Caco-2 (cell line): Measurements from ENCODE around the gene PHF5A. TPM values are rescaled to one million over a fixed set of nuclear protein-coding genes. Genes with fewer than 3 reads are reported as not detected.

ENCODE experiments used
- BruUV-seq: library from RNA; stranded (reverse); fragments of 400-500 nt; replicated peaks from 2 replicates; lab custom pipeline; 2021; lab: Mats Ljungman, UMichigan
- CTCF ChIA-PET: fragments of 300-600 bp; sonication (Branson Sonifier 250); formaldehyde crosslinking; loops from one replicate; lab custom pipeline; 2022; ENCODE audit warnings: antibody characterized with exemption; lab: Charles Lee
- POLR2A ChIA-PET: fragments of 300-600 bp; sonication (Branson Sonifier 250); formaldehyde crosslinking; loops from one replicate; lab custom pipeline; 2022; ENCODE audit warnings: antibody characterized with exemption; lab: Charles Lee
- DNase-seq, 2 experiments: peaks; one replicate each; pipeline versions ENCODE4 v3.0.0 to v3.0.0-alpha.2; 2020 to 2022
- H3K27me3 ChIP-seq: replicated peaks from 2 replicates; pipeline ENCODE4 v1.6.0; 2011; ENCODE audit warnings: low read length; ENCODE audit not compliant: control insufficient read depth, insufficient read depth
- H3K36me3 ChIP-seq: 2 replicates; pipeline ENCODE4 v1.5.1; 2011; ENCODE audit warnings: low read length; ENCODE audit not compliant: control insufficient read depth, insufficient read depth
- H3K4me1 ChIP-seq: fragments of 250-450 bp; sonication (Bioruptor Pico); 2 replicates; pipeline ENCODE4 v1.5.1; 2020; ENCODE audit warnings: mild to moderate bottlenecking
- H3K4me3 ChIP-seq: 2 replicates; pipeline ENCODE4 v1.5.1; 2011; ENCODE audit warnings: low read depth, mild to moderate bottlenecking, control low read depth, low read length
- H3K9me3 ChIP-seq: fragments of 250-450 bp; sonication (Bioruptor Pico); 2 replicates; pipeline ENCODE4 v1.5.1; 2020; ENCODE audit warnings: mild to moderate bottlenecking, moderate library complexity
- H3K27ac Mint-ChIP-seq: one replicate; pipeline ENCODE4 v1.8.0; 2022; ENCODE audit warnings: mixed read lengths; ENCODE audit not compliant: unreplicated experiment
- H3K27me3 Mint-ChIP-seq: one replicate; pipeline ENCODE4 v1.8.0; 2022; ENCODE audit warnings: mixed read lengths; ENCODE audit not compliant: insufficient read depth, unreplicated experiment
- H3K36me3 Mint-ChIP-seq: one replicate; pipeline ENCODE4 v1.8.0; 2022; ENCODE audit warnings: mild to moderate bottlenecking, mixed read lengths; ENCODE audit not compliant: insufficient read depth, unreplicated experiment
- H3K4me1 Mint-ChIP-seq: one replicate; pipeline ENCODE4 v1.8.0; 2022; ENCODE audit warnings: low read depth, mixed read lengths; ENCODE audit not compliant: unreplicated experiment
- H3K4me3 Mint-ChIP-seq: one replicate; pipeline ENCODE4 v1.8.0; 2022; ENCODE audit warnings: mild to moderate bottlenecking, moderate library complexity, mixed read lengths; ENCODE audit not compliant: unreplicated experiment
- H3K9me3 Mint-ChIP-seq: one replicate; pipeline ENCODE4 v1.8.0; 2022; ENCODE audit warnings: mixed read lengths; ENCODE audit not compliant: unreplicated experiment
- intact Hi-C: fragments of 100-400 bp; cut with micrococcal nuclease; formaldehyde crosslinking; loops from one replicate; pipeline ENCODE4 v1.10.0; 2022; ENCODE audit not compliant: unreplicated experiment
- total RNA-seq: library from RNA; stranded (reverse); gene quantifications from 2 replicates; pipeline ENCODE4 v1.2.3, GENCODE V29; 2022
- TF ChIP-seq, protein P1 (sequence below), 2 experiments: fragments of 200-600 bp in 1 of 2; IDR thresholded peaks; 1 replicate in 1 of 2; 2 replicates in 1 of 2; pipeline versions ENCODE4 v1.5.1 to v1.8.0; 2011 to 2022; ENCODE audit warnings: antibody characterized with exemption in 1 of 2, control low read depth in 1 of 2, inconsistent platforms in 1 of 2, low read depth in 1 of 2, low read length in 1 of 2, mild to moderate bottlenecking in 1 of 2, moderate library complexity in 1 of 2; ENCODE audit not compliant: insufficient read depth in 1 of 2, severe bottlenecking in 1 of 2, unreplicated experiment in 1 of 2

PHF5A gene
- total RNA-seq, 1 experiment from 2014 or later: 78.6 TPM

- ChIA-PET POLR2A (no interaction called here), CTCF (no interaction called here)
- Histone ChIP-seq H3K36me3 (no peaks in the 10 kb centered on the region; the same call in 1 of the 2 replicates), H3K4me3 (no peak overlapping the region), H3K27me3 (no peaks in the 10 kb centered on the region), H3K9me3 (no peaks in the 10 kb centered on the region), H3K4me1 (no peaks in the 10 kb centered on the region)
- H3K4me3 Mint-ChIP-seq: no peak overlapping the region
- H3K27me3 Mint-ChIP-seq: no peaks in the 10 kb centered on the region
- no TSS peak for BruUV-seq
- H3K4me1 Mint-ChIP-seq: no peaks in the 10 kb centered on the region
- H3K27ac Mint-ChIP-seq: no peak overlapping the region
- H3K9me3 Mint-ChIP-seq: no peaks in the 10 kb centered on the region
- TF ChIP-seq, protein P1, sequence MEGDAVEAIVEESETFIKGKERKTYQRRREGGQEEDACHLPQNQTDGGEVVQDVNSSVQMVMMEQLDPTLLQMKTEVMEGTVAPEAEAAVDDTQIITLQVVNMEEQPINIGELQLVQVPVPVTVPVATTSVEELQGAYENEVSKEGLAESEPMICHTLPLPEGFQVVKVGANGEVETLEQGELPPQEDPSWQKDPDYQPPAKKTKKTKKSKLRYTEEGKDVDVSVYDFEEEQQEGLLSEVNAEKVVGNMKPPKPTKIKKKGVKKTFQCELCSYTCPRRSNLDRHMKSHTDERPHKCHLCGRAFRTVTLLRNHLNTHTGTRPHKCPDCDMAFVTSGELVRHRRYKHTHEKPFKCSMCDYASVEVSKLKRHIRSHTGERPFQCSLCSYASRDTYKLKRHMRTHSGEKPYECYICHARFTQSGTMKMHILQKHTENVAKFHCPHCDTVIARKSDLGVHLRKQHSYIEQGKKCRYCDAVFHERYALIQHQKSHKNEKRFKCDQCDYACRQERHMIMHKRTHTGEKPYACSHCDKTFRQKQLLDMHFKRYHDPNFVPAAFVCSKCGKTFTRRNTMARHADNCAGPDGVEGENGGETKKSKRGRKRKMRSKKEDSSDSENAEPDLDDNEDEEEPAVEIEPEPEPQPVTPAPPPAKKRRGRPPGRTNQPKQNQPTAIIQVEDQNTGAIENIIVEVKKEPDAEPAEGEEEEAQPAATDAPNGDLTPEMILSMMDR (IDR thresholded peaks at IDR 0.05; ENCODE audit: insufficient read depth in 1 of 2, low read depth in 1 of 2, low read length in 1 of 2, severe bottlenecking in 1 of 2, unreplicated experiment in 1 of 2): no peak
- no peak for DNase-seq
- H3K36me3 Mint-ChIP-seq: peaks cover 31% of the 10 kb centered on the region
- intact Hi-C loops: no loop called here
Observed at GRCh38 chr22:41507330-41508063, 39.0 kb upstream of the PHF5A start.

DNA sequence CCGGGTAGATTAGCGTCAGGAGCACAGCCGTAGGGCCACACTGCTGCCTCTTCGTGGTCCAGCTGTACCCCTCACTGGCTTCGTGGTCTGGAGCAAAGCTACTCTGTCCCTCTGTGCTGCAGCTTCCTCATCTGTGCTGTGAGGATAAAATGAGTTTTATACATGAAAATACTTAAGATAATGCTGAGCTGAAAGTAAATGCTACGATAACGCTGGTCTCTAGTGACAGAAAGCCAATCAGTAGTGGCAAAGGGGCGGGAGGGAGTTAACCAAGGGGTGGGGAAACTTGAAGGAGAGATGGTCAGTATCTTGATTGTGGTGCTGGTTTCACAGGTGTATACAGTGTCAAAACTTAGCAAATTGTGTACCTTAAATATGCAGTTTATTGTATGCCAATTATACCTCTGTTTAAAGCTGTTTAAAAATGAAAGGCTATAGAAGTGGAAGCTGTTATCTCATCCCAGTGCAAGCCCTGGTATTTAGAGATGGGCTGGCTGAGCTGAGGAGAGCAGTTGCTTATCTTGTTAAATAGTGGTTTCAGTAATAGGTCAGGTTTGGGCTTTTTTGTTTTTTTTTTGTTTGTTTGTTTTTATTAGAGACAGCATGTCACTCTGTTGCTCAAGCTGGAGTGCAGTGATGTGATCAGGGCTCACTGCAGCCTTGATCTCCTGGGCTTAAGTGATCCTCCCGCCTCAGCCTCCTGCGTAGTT lies 37.2 kb upstream of the PHF5A start:
- DNase-seq: no peak
- H3K9me3 Mint-ChIP-seq: no peaks in the 10 kb centered on the region
- peaks cover 38% of the 10 kb centered on the region for H3K36me3 Mint-ChIP-seq
- H3K27ac Mint-ChIP-seq: no peak overlapping the region
- Histone ChIP-seq H3K36me3 (peaks cover 2% of the 10 kb centered on the region), H3K27me3 (no peaks in the 10 kb centered on the region), H3K4me1 (no peaks in the 10 kb centered on the region), H3K4me3 (no peak overlapping the region), H3K9me3 (no peaks in the 10 kb centered on the region)
- H3K27me3 Mint-ChIP-seq: no peaks in the 10 kb centered on the region
- ChIA-PET POLR2A (interaction anchor here (0.6 kb wide), 1 partner anchor 57 kb away, joined by 4 read pairs; no protein-coding TSS in a partner anchor), CTCF (no interaction called here)
- H3K4me1 Mint-ChIP-seq: no peaks in the 10 kb centered on the region
- intact Hi-C loops: no loop called here
- no peak overlapping the region for H3K4me3 Mint-ChIP-seq
- TF ChIP-seq, protein P1 (IDR thresholded peaks at IDR 0.05; ENCODE audit: insufficient read depth in 1 of 2, low read depth in 1 of 2, low read length in 1 of 2, severe bottlenecking in 1 of 2, unreplicated experiment in 1 of 2): no peak
- BruUV-seq: no TSS peak

- ChIA-PET POLR2A (no interaction called here), CTCF (no interaction called here)
- TF ChIP-seq, protein P1 (IDR thresholded peaks at IDR 0.05; ENCODE audit: insufficient read depth in 1 of 2, low read depth in 1 of 2, low read length in 1 of 2, severe bottlenecking in 1 of 2, unreplicated experiment in 1 of 2): no peak
- intact Hi-C loops: no loop called here
- H3K27me3 ChIP-seq: no peaks in the 10 kb centered on the region
- no peaks in the 10 kb centered on the region for H3K4me1 ChIP-seq
- no peak overlapping the region for H3K27ac Mint-ChIP-seq
- BruUV-seq: no TSS peak
- no peak overlapping the region for H3K4me3 Mint-ChIP-seq
- peaks cover 31% of the 10 kb centered on the region for H3K36me3 Mint-ChIP-seq
- no peaks in the 10 kb centered on the region for H3K27me3 Mint-ChIP-seq
- H3K36me3 ChIP-seq: peaks cover 3% of the 10 kb centered on the region
- no peak for DNase-seq
- no peak overlapping the region for H3K4me3 ChIP-seq
- H3K4me1 Mint-ChIP-seq: peaks cover 1% of the 10 kb centered on the region
- H3K9me3 Mint-ChIP-seq: no peaks in the 10 kb centered on the region
- no peaks in the 10 kb centered on the region for H3K9me3 ChIP-seq
Observed at GRCh38 chr22:41504816-41505215, 36.3 kb upstream of the PHF5A start.
